ENCODE results near the gene FBXO48.

- TF ChIP-seq, protein P1, sequence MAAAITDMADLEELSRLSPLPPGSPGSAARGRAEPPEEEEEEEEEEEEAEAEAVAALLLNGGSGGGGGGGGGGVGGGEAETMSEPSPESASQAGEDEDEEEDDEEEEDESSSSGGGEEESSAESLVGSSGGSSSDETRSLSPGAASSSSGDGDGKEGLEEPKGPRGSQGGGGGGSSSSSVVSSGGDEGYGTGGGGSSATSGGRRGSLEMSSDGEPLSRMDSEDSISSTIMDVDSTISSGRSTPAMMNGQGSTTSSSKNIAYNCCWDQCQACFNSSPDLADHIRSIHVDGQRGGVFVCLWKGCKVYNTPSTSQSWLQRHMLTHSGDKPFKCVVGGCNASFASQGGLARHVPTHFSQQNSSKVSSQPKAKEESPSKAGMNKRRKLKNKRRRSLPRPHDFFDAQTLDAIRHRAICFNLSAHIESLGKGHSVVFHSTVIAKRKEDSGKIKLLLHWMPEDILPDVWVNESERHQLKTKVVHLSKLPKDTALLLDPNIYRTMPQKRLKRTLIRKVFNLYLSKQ (tag by site-specific recombination; IDR thresholded peaks at IDR 0.05; ENCODE audit: borderline replicate concordance), result no peak
- TF ChIP-seq CTCF (tag by site-specific recombination; IDR thresholded peaks at IDR 0.05), result no peak
- TF ChIP-seq ZNF658 (tag by site-specific recombination; IDR thresholded peaks at IDR 0.05), result no peak
- TF ChIP-seq ZBTB20 (tag by site-specific recombination; IDR thresholded peaks at IDR 0.05), result no peak
- TF ChIP-seq ZNF211 (tag by site-specific recombination; IDR thresholded peaks at IDR 0.05; ENCODE audit: low read depth), result no peak
- TF ChIP-seq ZNF530 (tag by site-specific recombination; IDR thresholded peaks at IDR 0.05; ENCODE audit: low read depth), result no peak
- no peak for TF ChIP-seq ZXDB (tag by site-specific recombination; IDR thresholded peaks at IDR 0.05)
- TF ChIP-seq ZNF175 (tag by site-specific recombination; IDR thresholded peaks at IDR 0.05), result no peak
Measured at GRCh38 chr2:68466778-68467076, 367 bp downstream of the FBXO48 start.

All from HEK293 (cell line).